ENCODE data around the gene LONRF2.

- TF ChIP-seq CTCF (IDR thresholded peaks at IDR 0.05) (no peak), POLR2A (IDR thresholded peaks at IDR 0.05) (no peak)
Observed at GRCh38 chr2:100309973-100310719, 12.2 kb downstream of the LONRF2 start.

Measured in uterus (tissue), 2 donors.